K562 (cell line): ENCODE data around the gene ASB4. TPM values are rescaled to one million over a fixed set of nuclear protein-coding genes. Genes with fewer than 3 reads are reported as not detected.

Experiments used
- BHLHE40 ChIP-seq: IDR thresholded peaks from 2 replicates; pipeline ENCODE4 v1.6.1; 2011; ENCODE audit warnings: low read length, improper control_type of control experiment
- BRF1 ChIP-seq: IDR thresholded peaks from 3 replicates; pipeline ENCODE4 v1.6.1; 2011; ENCODE audit warnings: borderline replicate concordance, mild to moderate bottlenecking; ENCODE audit not compliant: insufficient read length; ENCODE audit errors: extremely low read depth
- CAMTA2 ChIP-seq: fragments of 250-450 bp; sonication (Bioruptor Pico); conservative IDR thresholded peaks from 2 replicates; pipeline ENCODE4 v1.5.1; 2022
- HNRNPUL1 ChIP-seq: fragments of 200-400 bp; formaldehyde crosslinking; IDR thresholded peaks from 2 replicates; pipeline ENCODE4 v1.6.1; 2017; ENCODE audit warnings: low read length
- IFI16 ChIP-seq: fragments of 250-450 bp; sonication (Bioruptor Pico); IDR thresholded peaks from 2 replicates; pipeline ENCODE4 v2.1.2; 2022; ENCODE audit warnings: mild to moderate bottlenecking, inconsistent platforms
- JUN ChIP-seq, 2 experiments: sonication (generic) in 1 of 2; formaldehyde crosslinking in 1 of 2; IDR thresholded peaks; 2 replicates each; pipeline versions ENCODE4 v1.6.1 to v1.8.0; 2012 to 2022; ENCODE audit warnings: borderline replicate concordance in 2 of 2, mild to moderate bottlenecking in 2 of 2, improper control_type of control experiment in 1 of 2, low read depth in 1 of 2, low read length in 1 of 2, missing genetic modification reagents in 1 of 2
- KDM4B ChIP-seq, 2 experiments: fragments of 450-650 bp in 1 of 2; sonication (generic) in 1 of 2; IDR thresholded peaks; 2 replicates each; pipeline ENCODE4 v1.6.1; 2016 to 2017; ENCODE audit warnings: borderline replicate concordance in 2 of 2, antibody characterized with exemption in 1 of 2, low read depth in 1 of 2, mild to moderate bottlenecking in 1 of 2
- RFX7 ChIP-seq: fragments of 250-450 bp; sonication (Bioruptor Pico); IDR thresholded peaks from 2 replicates; pipeline ENCODE4 v1.5.1; 2021; ENCODE audit warnings: mild to moderate bottlenecking
- STAG1 ChIP-seq: sonication (generic); formaldehyde crosslinking; IDR thresholded peaks from 2 replicates; pipeline ENCODE4 v1.5.0; 2020; ENCODE audit warnings: missing genetic modification reagents, borderline replicate concordance
- ZNF778 ChIP-seq: fragments of 450-650 bp; formaldehyde crosslinking; IDR thresholded peaks from 2 replicates; pipeline ENCODE4 v1.4.0; 2020; ENCODE audit warnings: mild to moderate bottlenecking, moderate library complexity
- ZSCAN29 ChIP-seq: fragments of 450-650 bp; IDR thresholded peaks from 2 replicates; pipeline ENCODE4 v1.6.1; 2017
- polyA plus RNA-seq, 8 experiments: library from polyadenylated mRNA; depleted of rRNA in 4 of 8; stranded (reverse) in 5 of 8; unstranded in 3 of 8; fragments of >200 nt; fragmentation: Nextera tagmentation in 2 of 8; fragmentation: Illumina TruSeq in 1 of 8; extraction: Ambion mirVana in 2 of 8; extraction: Trizol in 1 of 8; gene quantifications; 2 replicates each; pipeline versions ENCODE4 v1.2.1 to v1.2.3, GENCODE V29; 2011 to 2014; ENCODE audit warnings: inconsistent platforms in 1 of 8, missing spikeins in 1 of 8
- total RNA-seq, 7 experiments: library from RNA; depleted of rRNA in 6 of 7; stranded (reverse); fragments of >200 nt in 6 of 7; fragmentation: Illumina TruSeq in 2 of 7; extraction: Trizol in 2 of 7; gene quantifications; 2 replicates each; pipeline versions ENCODE4 v1.2.1 to v1.2.3, GENCODE V29; 2011 to 2021; ENCODE audit warnings: low replicate concordance in 1 of 7
- TF ChIP-seq, protein P1 (sequence below): fragments of 450-650 bp; formaldehyde crosslinking; IDR thresholded peaks from 2 replicates; pipeline ENCODE4 v1.4.0; 2022; ENCODE audit warnings: missing genetic modification characterization
- TF ChIP-seq, protein P2 (sequence below): sonication (generic); formaldehyde crosslinking; IDR thresholded peaks from 2 replicates; pipeline ENCODE4 v1.8.0; 2022; ENCODE audit warnings: missing genetic modification reagents, mild to moderate bottlenecking, borderline replicate concordance
- TF ChIP-seq, protein P3 (sequence below): sonication (generic); formaldehyde crosslinking; IDR thresholded peaks from 2 replicates; pipeline ENCODE4 v1.8.0; 2023; ENCODE audit warnings: mild to moderate bottlenecking, missing genetic modification reagents

The ASB4 gene
- total and polyA plus RNA-seq, 9 of the 15 experiments (the other 6 are each of a cell fraction or from before 2014, with no cell fraction given), result 0.03 to 0.07 TPM; not detected in 7

DNA sequence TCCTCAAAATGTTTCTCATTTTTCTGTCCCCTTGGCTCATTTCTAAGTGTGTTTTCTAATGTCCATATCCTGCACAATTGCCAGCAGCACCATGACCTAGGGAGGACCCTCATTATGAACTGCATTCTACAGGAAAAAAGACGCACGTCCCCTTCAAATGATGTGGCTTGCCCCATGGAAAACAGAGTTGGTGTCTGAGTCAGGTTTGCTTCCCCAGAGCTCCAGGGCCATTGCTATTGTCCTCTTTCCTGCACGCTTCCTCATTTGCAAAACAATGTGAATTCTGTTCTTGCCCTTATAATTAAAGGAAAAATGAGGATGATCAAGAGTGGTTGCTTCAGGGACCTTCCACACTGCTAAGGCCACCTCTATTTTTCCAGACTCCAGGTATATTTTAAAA, 14.7 kb upstream of the ASB4 start (continued):
- TF ChIP-seq, protein P1, sequence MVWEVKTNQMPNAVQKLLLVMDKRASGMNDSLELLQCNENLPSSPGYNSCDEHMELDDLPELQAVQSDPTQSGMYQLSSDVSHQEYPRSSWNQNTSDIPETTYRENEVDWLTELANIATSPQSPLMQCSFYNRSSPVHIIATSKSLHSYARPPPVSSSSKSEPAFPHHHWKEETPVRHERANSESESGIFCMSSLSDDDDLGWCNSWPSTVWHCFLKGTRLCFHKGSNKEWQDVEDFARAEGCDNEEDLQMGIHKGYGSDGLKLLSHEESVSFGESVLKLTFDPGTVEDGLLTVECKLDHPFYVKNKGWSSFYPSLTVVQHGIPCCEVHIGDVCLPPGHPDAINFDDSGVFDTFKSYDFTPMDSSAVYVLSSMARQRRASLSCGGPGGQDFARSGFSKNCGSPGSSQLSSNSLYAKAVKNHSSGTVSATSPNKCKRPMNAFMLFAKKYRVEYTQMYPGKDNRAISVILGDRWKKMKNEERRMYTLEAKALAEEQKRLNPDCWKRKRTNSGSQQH, result no peak
- TF ChIP-seq KDM4B (IDR thresholded peaks at IDR 0.05; ENCODE audit: borderline replicate concordance in 2 of 2, low read depth in 1 of 2) (no peak), ZSCAN29 (no peak), STAG1 (CRISPR knock-in tag) (no peak), IFI16 (CRISPR knock-in tag) (no peak), ZNF778 (CRISPR knock-in tag) (no peak), BHLHE40 (no peak), BRF1 (no peak), HNRNPUL1 (no peak), RFX7 (CRISPR knock-in tag) (no peak), CAMTA2 (no peak), JUN (IDR thresholded peaks at IDR 0.05; ENCODE audit: borderline replicate concordance, low read depth, low read length) (no peak), JUN (CRISPR knock-in tag; IDR thresholded peaks at IDR 0.05; ENCODE audit: borderline replicate concordance) (no peak)
- TF ChIP-seq, protein P2, sequence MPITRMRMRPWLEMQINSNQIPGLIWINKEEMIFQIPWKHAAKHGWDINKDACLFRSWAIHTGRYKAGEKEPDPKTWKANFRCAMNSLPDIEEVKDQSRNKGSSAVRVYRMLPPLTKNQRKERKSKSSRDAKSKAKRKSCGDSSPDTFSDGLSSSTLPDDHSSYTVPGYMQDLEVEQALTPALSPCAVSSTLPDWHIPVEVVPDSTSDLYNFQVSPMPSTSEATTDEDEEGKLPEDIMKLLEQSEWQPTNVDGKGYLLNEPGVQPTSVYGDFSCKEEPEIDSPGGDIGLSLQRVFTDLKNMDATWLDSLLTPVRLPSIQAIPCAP (CRISPR knock-in tag), result no peak
- TF ChIP-seq, protein P3, sequence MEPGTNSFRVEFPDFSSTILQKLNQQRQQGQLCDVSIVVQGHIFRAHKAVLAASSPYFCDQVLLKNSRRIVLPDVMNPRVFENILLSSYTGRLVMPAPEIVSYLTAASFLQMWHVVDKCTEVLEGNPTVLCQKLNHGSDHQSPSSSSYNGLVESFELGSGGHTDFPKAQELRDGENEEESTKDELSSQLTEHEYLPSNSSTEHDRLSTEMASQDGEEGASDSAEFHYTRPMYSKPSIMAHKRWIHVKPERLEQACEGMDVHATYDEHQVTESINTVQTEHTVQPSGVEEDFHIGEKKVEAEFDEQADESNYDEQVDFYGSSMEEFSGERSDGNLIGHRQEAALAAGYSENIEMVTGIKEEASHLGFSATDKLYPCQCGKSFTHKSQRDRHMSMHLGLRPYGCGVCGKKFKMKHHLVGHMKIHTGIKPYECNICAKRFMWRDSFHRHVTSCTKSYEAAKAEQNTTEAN, result no peak
- TF ChIP-seq, all 486 proteins: peak for 0
